Measurements from ENCODE around the gene GDPD4. TPM values are rescaled to one million over a fixed set of nuclear protein-coding genes. Genes with fewer than 3 reads are reported as not detected.

Gene GDPD4
- polyA plus RNA-seq, 3 donors = not detected

DNA sequence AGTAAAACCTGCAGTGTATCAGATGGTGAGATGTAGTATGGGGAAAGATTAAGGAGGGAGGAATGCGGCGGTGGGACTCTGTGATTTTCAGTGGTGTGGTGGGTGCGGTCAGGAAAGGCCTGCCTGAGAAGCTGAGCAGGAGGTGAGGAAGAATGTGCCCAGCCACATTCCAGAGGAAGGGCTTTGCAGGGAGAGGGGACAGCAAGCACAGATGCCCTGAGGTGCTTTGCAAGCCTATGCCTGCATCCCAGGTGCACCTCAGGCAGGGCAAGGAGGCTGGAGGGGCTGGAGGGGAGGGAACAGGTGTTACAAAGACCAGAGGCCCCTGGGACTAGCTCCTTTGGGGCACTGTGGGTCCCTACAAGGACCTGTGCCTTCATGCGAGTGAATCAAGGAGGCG lies 131.4 kb downstream of the GDPD4 start:
- H3K27ac ChIP-seq (ENCODE audit: low read depth, low read length) = no peak overlapping the region
- 96 to 99% (median 96%) methylated on average over 5 of the region's 5 CpGs for WGBS, 3 donors

DNA sequence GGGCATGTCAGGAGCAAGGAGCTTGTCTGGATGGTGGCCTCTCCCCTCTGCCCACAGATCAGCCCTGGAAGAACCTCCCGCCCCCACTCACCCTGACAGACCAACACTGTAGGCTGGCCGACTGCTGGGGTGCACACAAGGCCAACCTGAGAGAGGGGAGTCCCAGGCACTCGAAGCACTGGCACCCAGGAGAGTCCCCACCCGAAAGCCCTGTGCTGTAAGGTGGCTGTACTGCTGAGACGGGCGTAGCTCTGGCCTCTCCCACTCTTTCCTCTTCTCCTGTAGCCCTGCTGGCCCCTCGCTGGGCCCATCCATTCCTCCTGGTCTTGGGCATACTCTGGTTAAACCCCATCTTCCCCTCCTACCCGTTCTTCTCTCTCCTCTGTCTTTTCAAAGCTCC lies 133.7 kb downstream of the GDPD4 start:
- H3K27ac ChIP-seq (ENCODE audit: low read depth, low read length) = no peak overlapping the region
- WGBS, 3 donors = 77 to 93% (median 82%) methylated on average over 8 of the region's 8 CpGs

DNA sequence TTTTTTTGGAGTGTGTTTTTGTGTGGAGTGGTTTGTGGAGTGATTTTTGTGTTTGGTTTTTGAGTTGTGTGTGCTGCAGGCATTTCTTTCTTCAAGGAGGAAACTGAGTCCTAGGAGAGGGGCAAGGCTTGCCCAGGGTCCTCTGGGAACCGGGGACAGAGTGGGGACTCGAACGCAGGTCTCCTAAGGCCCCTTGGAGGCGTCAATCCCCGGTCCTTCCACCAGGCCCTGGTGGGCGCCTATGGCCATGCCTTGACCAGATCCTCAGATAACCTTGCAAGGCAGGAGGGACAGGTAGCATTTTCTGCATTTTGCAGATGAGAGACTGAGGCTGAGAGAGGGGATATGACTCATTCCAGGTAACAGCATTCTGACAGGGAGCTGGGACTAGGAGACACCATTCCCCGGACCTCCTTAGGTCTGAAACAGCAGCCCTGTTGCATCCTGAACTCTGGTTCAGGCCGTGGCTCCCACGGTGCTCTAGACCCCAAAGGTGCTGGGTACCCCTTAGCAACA lies 134.3 kb downstream of the GDPD4 start:
- 87 to 91% (median 88%) methylated on average over 9 of the region's 9 CpGs for WGBS, 3 donors
- H3K27ac ChIP-seq (ENCODE audit: low read depth, low read length) = no peak overlapping the region

Other genes with a start within 250 kb of the GDPD4 start
- gene CAPN5, start 234.7 kb downstream of the GDPD4 start, polyA plus RNA-seq = 1 to 10 TPM; 1.2 to 8.5 (median 4.0) TPM
- not detected for gene OMP, start 198.8 kb downstream of the GDPD4 start, polyA plus RNA-seq
- 1 to 10 TPM; 3.6 to 6.4 (median 6.4) TPM for gene MYO7A, start 173.4 kb downstream of the GDPD4 start, polyA plus RNA-seq
- gene PAK1, start 172.4 kb upstream of the GDPD4 start, polyA plus RNA-seq = 10 to 100 TPM; 10.3 to 12.6 (median 11.2) TPM

Data from adipose tissue (tissue), 3 donors.